Astrocyte of the cerebellum (primary cell): ENCODE measurements around the gene COX7A2.

Source experiments
- DNase-seq: peaks from one replicate; pipeline ENCODE4 v3.0.0-alpha.2; 2011; ENCODE audit warnings: low read depth
- H3K4me3 ChIP-seq: 2 replicates; pipeline ENCODE4 v1.5.1; 2011; ENCODE audit warnings: mild to moderate bottlenecking, low read depth, low read length, moderate library complexity
- CTCF ChIP-seq: IDR thresholded peaks from 2 replicates; pipeline ENCODE4 v1.5.1; 2012; ENCODE audit warnings: low read length, low read depth, moderate library complexity, mild to moderate bottlenecking; ENCODE audit errors: missing control alignments
- in situ Hi-C: cut with HindIII; loops from 2 replicates; pipeline ENCODE4 v1.10.0; 2017; ENCODE audit warnings: low sequenced_read_pairs

COX7A2 gene

GRCh38 chr6:75244063-75244584 lies 523 bp upstream of the COX7A2 start:
- no peak for DNase-seq

GRCh38 chr6:75236630-75237029 lies 7.0 kb downstream of the COX7A2 start:
- no peak for DNase-seq
- TF ChIP-seq CTCF: no peak
- in situ Hi-C loops: no loop called here
- H3K4me3 ChIP-seq: no peak overlapping the region

More at GRCh38 chr6:75244063-75244584, 523 bp upstream of the COX7A2 start:
- peak overlapping the region; percentile 91 for H3K4me3 ChIP-seq
- TF ChIP-seq CTCF: no peak
- in situ Hi-C loops: loop anchor here (5.0 kb wide), 1 partner anchor 93 kb away; no protein-coding TSS in a partner anchor

GRCh38 chr6:75235271-75235670 lies 8.3 kb downstream of the COX7A2 start:
- no peak for DNase-seq
- H3K4me3 ChIP-seq: no peak overlapping the region
- in situ Hi-C loops: no loop called here
- TF ChIP-seq CTCF: no peak

- DNase-seq: no peak
- in situ Hi-C loops: no loop called here
- TF ChIP-seq CTCF: no peak
- no peak overlapping the region for H3K4me3 ChIP-seq
These were observed 9.3 kb downstream of the COX7A2 start for GRCh38 chr6:75234126-75234865.

GRCh38 chr6:75233092-75233615 lies 10.4 kb downstream of the COX7A2 start:
- H3K4me3 ChIP-seq: no peak overlapping the region
- no peak for TF ChIP-seq CTCF
- in situ Hi-C loops: no loop called here
- no peak for DNase-seq

- TF ChIP-seq CTCF: peak; percentile 90
- H3K4me3 ChIP-seq: no peak overlapping the region
- DNase-seq: no peak
- in situ Hi-C loops: no loop called here
These were observed 12.9 kb downstream of the COX7A2 start for GRCh38 chr6:75230484-75231325.
